DMS53 (cell line): Measurements from ENCODE around the gene GCH1.
"Not testable (repeated sequence)": the region's sequence is repeated elsewhere in the genome, so short reads cannot be mapped to it uniquely, and the experiment has no call there.

Experiments
- DNase-seq: peaks from one replicate; lab custom pipeline; 2025; lab: John Stamatoyannopoulos, UW

GCH1 gene

GRCh38 chr14:54818201-54819133, 84.2 kb downstream of the GCH1 start:
- DNase-seq, result peak; percentile 9

- no peak for DNase-seq
Observed at GRCh38 chr14:54817506-54817905, 85.1 kb downstream of the GCH1 start.

DNA sequence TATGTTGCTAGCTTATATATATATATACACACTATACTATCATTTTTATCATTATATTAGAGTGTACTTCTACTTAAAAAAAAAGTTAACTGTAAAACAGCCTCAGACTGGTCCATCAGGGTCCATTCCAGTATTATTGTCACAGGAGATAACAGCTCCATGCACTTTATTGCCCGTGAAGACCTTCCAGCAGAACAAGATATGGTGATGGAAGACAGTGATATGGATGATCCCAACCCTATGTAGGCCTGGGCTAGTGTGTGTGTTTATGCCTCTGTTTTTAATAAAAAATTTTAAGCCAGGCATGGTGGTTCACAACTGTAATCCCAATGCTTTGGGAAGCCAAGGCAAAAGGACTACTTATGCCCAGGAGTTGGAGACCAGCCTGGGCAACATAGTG, 86.2 kb downstream of the GCH1 start:
- DNase-seq, result no peak

- DNase-seq, result no peak
Observed at GRCh38 chr14:54815515-54815914, 87.1 kb downstream of the GCH1 start.

DNA sequence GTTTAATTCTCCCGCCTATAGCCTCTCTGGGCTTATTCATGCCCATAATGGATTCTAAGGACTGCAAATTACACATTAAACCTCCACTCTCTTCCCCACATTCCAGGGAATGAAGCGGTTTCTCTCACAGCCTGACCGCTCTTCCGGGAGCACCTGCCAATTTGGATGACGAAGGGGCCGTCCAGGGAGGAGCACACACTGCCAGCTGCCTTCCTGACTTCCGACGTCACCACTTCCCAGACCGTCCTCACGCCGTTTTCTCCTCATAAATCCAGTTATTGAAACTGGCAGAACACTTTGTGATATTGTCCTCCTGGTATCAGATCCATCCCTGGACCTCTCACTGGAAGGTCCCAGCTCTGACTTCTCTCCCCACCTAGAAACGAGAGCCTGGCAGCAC, 87.6 kb downstream of the GCH1 start:
- no peak for DNase-seq

- peak; percentile 77 for DNase-seq
Observed at GRCh38 chr14:54814076-54814475, 88.5 kb downstream of the GCH1 start.

DNA sequence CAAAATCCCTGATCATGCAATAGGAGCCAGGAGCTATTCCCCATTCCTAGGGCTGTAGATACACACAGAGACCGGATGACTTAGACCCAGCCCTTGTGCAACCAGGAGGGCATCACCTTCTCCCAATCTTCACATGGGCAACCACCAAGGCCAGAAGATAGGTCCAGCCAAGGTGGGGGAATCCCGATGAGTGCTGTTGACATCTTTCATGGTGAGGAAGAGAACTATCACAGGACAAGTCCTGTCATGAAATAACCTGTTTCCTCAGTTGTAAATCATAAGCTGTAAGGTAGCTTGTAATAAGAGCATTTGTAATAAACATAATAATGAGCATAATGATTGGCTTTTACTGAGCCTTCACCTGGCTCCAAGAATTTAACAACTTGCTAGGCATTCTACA, 89.5 kb downstream of the GCH1 start:
- no peak for DNase-seq

DNA sequence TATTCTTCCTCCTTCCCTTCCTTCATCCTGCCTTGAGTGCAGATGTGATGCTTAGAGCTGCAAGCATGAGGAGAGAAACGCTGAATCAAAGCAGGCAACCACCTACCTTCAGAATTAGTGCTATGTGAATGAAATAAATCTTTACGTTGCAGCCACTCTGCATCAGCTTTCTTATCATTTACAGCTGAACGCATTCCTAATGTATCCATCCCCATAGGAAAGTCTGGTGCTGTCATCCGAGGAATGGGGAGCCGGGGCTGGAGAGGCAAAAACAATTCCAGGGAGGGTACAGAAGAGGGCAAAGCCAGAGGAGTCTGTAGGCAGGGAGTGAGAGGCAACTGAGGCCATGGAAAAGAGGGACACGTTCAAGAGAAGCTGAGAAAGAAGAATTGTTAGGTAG, 90.0 kb downstream of the GCH1 start:
- DNase-seq, result no peak

GRCh38 chr14:54809767-54810166, 92.9 kb downstream of the GCH1 start:
- no peak for DNase-seq

- no peak for DNase-seq
Observed at GRCh38 chr14:54808326-54809161, 94.1 kb downstream of the GCH1 start.

DNA sequence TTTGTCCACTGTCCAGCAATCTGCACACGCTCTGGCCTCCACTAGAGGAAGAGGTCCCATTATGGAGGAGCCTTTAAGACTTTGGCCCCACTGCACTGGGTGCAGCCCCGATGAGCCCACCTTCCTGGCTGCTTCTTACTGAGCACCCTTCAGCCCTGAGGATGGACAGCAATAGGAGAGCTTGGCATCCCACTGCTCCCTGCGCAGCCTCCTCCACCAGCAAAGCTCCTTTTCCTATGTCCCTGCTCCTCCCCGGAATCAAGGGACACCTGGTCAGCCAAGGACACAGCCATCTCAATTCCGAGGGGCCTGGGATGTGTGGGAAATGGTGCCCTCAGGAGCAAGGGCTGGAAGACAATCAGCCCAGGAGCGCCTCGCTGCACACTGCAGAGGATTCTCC, 94.7 kb downstream of the GCH1 start:
- DNase-seq, result no peak

GRCh38 chr14:54807428-54807827, 95.2 kb downstream of the GCH1 start:
- DNase-seq, result no peak

DNA sequence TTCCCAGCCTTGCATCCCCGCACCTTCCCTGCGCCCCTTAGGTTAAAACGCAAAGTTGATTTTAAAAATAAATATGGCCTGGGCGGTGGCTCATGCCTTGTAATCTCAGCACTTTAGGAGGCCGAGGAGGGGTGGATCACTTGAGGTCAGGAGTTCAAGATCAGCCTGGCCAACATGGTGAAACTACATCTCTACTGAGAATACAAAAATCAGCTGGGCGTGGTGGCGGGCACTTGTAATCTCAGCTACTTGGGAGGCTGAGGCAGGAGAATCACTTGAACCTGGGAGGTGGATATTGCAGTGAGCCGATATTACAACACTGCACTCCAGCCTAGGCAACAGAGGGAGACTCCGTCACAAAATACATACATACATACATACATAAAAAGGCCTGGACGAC, 96.0 kb downstream of the GCH1 start:
- no peak for DNase-seq

DNA sequence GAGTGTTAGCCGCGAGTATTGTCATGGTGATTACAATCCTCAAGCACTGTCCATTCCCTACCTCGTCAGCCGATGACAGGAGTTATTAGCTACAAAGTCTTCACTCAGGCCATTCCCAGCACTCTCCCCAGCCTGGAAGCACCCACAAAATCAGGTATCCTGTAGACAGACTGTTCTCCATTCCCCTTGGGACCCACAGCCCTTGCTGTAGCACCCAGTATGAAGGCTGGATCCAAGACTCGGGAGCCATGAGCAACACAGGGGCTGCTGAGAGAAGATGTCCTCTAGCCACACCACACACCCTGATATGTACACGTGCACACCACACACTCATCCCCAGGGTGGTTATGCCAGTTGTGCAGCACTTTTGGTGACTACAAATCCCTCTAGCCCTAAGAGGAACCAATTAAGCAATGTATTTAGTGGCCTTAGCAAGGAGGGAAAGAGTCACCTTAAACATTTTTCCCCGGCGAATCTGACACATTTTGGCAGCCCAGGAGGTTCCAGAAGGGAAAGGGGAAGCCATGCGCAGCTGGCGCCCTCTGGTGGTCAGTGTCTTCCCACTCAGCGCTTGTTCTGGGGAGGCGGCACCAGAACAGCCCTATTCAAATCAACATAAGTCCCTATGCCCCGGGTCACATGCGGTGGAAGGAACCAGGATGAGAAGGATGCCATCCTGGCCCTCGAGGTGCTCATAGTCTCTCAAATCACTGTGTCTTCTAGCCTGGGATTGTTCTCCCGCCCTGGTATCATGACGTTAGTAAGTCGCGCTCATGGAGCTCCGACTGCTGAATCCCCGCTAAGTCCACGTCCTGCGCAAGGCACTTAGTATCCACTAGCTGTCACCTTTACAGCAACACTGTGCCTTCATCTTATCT, 96.9 kb downstream of the GCH1 start:
- peak; percentile 92 for DNase-seq

DNA sequence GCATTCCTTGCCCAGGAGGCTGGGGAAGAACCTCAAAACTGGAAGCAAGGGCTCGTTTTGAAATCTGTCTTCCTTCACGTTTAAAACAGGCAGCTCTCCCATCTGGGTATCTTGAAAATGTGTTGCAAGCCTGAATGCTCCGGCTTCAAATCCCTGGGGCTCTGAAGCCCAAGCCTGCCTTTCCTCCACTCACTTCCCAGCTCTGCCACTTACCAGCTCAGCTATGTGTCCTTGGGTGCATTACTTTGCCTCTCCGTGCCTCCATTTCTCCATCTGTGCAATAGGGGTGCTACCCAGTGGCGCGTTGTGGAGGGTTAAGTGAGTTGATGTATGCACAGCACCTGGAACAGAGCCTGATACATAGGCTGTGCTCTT, 97.6 kb downstream of the GCH1 start:
- DNase-seq, result no peak

GRCh38 chr14:54804538-54805041, 98.0 kb downstream of the GCH1 start:
- peak; percentile 50 for DNase-seq

GRCh38 chr14:54803926-54804537, 98.6 kb downstream of the GCH1 start:
- peak; percentile 29 for DNase-seq

GRCh38 chr14:54803396-54803795, 99.2 kb downstream of the GCH1 start:
- peak; percentile 40 for DNase-seq

- not testable (repeated sequence) for DNase-seq
Observed at GRCh38 chr14:54801482-54801881, 101.1 kb downstream of the GCH1 start.

DNA sequence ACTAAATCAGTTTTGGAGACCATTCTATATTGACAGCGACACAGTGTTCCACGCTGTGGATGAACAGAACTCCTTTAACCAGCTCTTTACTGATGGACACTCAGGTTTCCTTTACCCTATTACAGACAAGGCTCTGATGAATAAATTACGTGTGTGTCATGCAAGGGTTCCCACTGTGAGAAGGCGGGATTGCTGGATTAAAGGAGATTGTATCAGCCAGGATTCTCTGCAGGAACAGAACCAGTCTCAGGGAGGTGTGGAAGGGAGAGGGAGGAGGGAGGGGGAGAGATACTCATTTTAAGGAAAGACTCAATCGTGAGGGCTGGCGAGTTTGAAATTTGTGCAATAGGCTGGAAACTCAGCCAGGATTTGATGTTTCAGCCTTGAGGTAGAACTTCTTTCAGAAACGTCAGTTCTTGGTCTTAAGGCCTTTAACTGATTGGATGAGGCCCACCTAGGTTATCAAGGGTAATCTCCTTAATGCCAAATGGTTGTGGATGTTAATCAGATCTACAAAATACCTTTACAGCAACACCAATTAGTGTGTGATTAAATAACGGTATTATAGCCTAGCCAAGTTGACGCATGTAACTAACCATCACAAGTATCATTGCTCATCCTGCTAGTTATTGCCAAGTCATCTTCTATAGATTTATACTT, 104.0 kb downstream of the GCH1 start:
- DNase-seq, result no peak

DNA sequence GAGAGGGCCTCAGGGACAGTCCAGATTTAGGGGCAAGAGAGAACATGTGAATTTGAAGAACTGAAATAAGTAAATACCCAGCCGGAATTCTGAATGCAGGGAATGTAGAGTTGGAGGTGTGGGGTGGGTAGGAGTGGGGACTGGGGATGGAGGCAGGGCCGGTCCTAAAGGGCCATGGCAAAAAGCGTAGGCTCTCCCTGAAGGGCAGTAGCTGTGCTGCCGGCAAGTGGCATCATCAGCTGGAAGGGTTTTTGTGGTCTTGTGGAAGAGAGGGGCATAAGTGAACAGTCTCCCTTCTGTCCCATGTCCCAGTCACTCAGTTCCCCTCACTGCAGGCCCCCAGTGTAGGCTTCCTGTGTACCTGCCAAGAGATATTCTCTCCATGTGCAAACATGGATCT, 104.6 kb downstream of the GCH1 start:
- DNase-seq, result no peak
